ENCODE results near the gene SLC12A7. TPM values are rescaled to one million over a fixed set of nuclear protein-coding genes. Genes with fewer than 3 reads are reported as not detected.

Gene SLC12A7
- total and polyA plus RNA-seq, 2 of the 13 experiments (the other 11 are each of a cell fraction or from before 2014, with no cell fraction given): 14.0 to 18.5 TPM

DNA sequence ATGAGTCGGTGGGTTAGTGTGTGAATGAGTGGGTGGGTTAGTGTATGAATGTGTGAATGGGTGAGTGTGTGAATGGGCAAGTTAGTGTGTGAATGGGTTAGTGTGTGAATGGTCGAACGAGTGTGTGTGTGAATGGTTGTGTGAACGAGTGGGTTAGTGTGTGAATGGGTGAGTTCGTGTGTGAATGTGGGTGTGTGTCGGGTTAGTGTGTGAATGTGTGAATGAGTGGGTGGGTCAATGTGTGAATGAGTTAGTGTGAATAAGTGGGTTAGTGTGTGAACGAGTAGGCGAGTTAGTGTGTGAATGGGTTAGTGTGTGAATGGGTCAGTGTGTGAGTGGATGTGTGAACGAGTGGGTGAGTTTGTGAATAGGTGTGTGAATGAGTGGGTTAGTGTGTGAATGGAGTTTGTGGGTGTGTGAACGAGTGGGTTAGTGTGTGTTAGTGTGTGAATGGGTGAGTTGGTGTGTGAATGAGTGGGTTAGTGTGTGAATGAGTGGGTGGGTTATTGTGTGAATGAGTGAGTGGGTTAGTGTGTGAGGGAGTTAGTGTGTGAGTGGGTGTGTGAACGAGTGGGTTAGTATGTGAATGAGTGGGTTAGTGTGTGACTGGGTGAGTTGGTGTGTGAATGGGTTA, 64.4 kb downstream of the SLC12A7 start (continued):
- TF ChIP-seq, protein P1, sequence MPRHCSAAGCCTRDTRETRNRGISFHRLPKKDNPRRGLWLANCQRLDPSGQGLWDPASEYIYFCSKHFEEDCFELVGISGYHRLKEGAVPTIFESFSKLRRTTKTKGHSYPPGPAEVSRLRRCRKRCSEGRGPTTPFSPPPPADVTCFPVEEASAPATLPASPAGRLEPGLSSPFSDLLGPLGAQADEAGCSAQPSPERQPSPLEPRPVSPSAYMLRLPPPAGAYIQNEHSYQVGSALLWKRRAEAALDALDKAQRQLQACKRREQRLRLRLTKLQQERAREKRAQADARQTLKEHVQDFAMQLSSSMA (CRISPR knock-in tag; IDR thresholded peaks at IDR 0.05): no peak
- TF ChIP-seq, protein P2, sequence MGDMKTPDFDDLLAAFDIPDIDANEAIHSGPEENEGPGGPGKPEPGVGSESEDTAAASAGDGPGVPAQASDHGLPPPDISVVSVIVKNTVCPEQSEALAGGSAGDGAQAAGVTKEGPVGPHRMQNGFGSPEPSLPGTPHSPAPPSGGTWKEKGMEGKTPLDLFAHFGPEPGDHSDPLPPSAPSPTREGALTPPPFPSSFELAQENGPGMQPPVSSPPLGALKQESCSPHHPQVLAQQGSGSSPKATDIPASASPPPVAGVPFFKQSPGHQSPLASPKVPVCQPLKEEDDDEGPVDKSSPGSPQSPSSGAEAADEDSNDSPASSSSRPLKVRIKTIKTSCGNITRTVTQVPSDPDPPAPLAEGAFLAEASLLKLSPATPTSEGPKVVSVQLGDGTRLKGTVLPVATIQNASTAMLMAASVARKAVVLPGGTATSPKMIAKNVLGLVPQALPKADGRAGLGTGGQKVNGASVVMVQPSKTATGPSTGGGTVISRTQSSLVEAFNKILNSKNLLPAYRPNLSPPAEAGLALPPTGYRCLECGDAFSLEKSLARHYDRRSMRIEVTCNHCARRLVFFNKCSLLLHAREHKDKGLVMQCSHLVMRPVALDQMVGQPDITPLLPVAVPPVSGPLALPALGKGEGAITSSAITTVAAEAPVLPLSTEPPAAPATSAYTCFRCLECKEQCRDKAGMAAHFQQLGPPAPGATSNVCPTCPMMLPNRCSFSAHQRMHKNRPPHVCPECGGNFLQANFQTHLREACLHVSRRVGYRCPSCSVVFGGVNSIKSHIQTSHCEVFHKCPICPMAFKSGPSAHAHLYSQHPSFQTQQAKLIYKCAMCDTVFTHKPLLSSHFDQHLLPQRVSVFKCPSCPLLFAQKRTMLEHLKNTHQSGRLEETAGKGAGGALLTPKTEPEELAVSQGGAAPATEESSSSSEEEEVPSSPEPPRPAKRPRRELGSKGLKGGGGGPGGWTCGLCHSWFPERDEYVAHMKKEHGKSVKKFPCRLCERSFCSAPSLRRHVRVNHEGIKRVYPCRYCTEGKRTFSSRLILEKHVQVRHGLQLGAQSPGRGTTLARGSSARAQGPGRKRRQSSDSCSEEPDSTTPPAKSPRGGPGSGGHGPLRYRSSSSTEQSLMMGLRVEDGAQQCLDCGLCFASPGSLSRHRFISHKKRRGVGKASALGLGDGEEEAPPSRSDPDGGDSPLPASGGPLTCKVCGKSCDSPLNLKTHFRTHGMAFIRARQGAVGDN (CRISPR knock-in tag; IDR thresholded peaks at IDR 0.05): no peak
- TF ChIP-seq ZKSCAN8 (CRISPR knock-in tag; IDR thresholded peaks at IDR 0.05; ENCODE audit: borderline replicate concordance): no peak
- TF ChIP-seq ZMYM3 (CRISPR knock-in tag; IDR thresholded peaks at IDR 0.05): no peak
- no peak for TF ChIP-seq CHD2 (IDR thresholded peaks at IDR 0.05; ENCODE audit: low read depth, low read length)
- TF ChIP-seq, protein P3, sequence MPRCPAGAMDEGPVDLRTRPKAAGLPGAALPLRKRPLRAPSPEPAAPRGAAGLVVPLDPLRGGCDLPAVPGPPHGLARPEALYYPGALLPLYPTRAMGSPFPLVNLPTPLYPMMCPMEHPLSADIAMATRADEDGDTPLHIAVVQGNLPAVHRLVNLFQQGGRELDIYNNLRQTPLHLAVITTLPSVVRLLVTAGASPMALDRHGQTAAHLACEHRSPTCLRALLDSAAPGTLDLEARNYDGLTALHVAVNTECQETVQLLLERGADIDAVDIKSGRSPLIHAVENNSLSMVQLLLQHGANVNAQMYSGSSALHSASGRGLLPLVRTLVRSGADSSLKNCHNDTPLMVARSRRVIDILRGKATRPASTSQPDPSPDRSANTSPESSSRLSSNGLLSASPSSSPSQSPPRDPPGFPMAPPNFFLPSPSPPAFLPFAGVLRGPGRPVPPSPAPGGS (CRISPR knock-in tag; IDR thresholded peaks at IDR 0.05): no peak
- no peak for TF ChIP-seq SP5 (CRISPR knock-in tag; IDR thresholded peaks at IDR 0.05; ENCODE audit: borderline replicate concordance, low read depth)
- TF ChIP-seq TBP (CRISPR knock-in tag; IDR thresholded peaks at IDR 0.05): no peak
